GM19397 (cell line): ENCODE results near the gene KIF17.

Source experiments
- ATAC-seq: cut with Tn5 transposase; IDR thresholded peaks from one replicate; pipeline ENCODE4 v1.9.1; 2021; ENCODE audit warnings: mild to moderate bottlenecking, moderate library complexity; ENCODE audit not compliant: unreplicated experiment

The KIF17 gene

DNA sequence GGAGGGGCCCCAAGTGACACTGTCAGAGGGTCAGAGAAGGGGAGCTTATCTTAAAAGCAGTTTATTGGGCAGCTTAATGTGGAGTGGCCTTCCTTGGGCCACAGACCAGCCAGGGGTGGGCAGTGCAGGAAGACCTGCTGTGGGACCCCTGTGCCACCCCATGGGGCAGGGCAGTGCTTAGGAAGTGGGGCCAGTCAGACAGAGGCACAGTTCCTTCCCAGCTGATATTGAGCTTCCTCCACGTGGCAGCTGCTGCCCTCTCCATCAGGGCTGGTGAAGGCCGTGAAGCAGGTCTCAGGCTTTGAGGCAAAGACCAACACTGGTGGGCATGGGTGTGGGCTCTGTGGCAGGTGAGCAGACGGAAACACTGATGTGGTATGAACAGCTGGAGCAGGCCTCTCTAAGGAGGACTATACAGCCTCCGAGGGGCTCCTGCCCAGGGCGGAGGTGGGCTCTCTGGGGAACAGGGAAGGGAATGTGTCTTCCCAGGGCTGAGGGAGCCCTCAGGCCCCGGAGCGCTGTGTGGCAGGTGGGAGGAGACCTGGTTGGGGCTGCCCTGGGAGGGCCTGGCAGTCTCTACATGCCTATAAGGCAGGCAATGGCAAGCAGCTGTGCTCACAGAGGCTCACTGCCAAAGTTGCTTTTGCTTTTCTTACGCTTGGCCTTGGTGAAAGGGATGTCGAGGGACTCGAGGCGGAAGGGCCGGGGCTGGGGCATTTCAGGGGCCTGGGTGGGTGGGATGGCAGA, 53.7 kb downstream of the KIF17 start:
- ATAC-seq = no peak

DNA sequence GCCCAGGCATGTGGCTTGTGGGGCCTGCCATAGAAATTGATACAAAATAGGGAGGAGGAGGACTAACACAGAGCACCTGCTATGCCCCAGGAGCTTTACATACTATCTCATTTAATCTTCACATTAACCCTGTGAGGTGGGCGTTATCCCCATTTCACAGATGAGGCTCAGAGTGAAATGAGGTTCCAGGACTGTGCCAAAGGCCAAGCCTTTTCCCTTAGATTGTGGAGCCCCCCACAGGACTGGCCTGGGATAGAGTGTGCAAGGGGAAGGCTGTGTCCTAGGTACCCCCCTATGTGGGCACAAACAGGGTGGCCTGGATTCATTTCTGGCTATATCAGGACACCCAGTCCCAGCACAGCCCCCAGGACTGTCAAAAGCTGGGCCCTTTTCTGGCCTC, 54.4 kb downstream of the KIF17 start:
- ATAC-seq = no peak

DNA sequence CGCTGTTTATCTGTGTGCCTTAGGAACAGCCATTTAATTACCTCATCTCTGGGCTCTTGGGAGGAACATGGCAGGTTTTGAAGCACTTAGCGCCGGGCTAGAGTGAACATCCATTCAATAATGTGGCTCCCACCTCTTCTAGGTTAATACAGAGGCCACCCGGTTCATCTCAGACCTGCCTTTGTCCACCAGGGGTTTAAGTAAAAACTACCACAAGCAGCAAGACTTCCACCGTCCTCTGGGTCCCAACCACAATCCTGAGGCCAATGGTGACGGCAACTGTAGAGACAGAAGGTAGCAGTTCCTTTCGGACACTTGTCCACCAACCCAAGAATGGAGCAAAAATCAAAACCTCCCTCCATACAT, 55.7 kb downstream of the KIF17 start:
- ATAC-seq = no peak

DNA sequence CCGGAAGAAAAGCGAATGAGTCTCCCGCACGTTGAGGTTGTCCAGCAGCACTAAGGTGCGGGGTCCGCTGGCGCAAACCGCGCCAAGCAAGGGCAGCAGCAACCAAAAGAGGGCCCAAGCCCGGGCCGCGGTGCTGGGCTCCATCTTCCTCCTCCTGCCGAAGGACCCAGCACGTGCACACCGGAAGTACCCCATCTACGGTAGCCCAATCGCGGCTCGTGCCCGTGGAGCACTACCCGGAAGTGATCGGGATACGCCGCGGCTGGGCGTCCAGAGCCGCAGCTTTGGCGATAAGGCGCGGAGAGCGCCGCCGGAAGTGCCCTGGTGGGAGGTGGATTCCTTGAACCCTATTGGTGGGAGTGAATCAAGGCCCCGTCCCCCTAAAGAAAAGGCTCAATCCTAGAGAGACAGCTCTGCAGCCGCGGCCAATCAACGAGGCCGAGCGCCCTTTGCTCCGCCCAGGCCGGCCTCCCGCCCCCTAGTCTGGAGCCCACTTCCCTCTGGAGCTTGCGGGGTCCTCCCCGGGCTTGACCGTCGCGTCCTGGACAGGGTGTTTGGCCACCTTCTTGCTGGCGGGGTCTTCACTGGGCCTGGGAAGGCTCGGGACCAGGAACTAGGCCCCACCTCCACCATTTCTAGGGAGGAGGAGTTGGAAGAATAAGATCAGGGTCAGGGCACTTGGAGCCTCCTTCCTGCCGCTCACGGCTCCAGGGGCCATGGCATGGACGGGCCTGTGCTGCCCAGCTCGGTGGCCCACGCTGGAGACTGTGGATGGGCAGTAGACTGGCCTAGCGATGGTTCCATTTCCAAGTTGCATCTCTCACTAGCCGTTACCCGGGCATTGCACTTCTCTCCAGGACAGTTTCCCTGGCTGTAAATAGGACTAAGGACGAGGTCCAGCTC, 56.3 kb downstream of the KIF17 start, which contains the start of gene DDOST:
TSS of gene DDOST (minus strand) at position 163 of the 903 bp plus-strand sequence. CDS start at position 144, 19 bp downstream.
- ATAC-seq = peak; percentile 95

DNA sequence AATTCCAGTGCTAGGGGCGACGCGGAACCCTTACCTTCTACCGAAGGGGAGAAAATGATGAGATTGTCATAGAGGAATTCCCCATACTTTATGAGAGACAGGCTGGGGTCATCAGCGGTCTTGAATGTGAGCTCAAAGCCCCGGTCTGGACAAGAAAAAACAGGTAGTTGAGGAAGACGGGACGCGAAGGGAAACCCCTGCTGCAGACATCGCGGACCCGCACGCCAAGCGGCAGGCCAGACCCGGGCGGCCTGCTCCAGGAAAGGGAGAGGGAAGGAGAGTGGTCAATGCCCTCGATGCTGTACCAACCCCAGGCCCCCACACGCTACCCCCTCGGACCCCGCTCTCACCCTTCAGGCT, 57.0 kb downstream of the KIF17 start:
- no peak for ATAC-seq

DNA sequence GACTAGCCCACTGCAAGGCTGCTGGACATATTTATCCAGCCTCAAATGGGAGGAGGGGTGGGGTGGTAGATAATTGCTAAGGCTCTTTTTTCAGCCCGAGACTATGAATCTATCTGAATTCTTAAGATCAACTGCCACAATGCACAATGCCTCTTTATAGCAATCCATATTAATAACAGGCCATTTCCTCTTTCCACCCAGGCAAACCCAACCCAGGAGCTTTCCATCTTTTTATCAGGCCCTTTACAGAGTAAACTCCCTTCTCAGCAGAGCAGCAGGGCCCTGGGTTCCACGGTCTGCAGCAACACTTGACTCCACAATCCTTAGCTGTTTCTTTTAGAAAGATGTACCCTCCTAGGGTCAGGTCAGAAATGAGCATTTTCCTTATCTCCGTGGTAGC, 57.4 kb downstream of the KIF17 start:
- no peak for ATAC-seq

DNA sequence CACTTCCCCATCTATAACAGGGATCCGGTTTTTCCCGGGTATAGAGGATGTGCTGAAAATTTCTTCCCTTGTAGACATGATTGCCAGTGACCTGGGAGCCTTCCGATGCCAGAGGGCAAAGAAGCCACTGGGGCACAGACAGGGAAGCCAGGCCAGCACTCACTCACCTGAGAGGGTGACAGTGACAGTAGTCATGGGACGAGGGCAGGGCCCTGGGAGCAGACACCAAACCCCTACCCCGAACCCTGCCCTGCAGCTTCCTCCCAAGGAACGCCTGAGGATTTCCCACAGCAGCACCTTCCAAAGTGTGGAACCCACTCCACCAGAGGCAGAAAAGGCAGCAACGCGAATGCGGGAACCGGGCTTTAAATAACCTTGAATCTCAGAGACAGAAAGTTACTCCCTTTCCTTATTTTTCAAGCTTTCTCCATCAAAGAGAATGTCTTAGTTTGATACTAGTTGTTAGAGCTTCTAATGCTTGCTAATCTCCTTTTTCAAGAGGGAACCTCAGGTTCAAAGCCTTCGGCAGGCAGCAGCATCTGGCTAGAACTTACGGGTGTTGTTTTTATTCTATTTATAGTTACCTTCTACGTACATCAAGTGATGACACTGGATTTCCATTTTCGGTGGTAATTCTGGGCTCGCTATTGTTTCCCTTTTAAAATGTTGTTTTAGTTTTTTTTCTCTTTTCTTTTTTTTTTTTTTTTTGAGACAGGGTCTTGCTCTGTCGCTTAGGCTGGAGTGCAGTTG, 59.5 kb downstream of the KIF17 start:
- no peak for ATAC-seq

DNA sequence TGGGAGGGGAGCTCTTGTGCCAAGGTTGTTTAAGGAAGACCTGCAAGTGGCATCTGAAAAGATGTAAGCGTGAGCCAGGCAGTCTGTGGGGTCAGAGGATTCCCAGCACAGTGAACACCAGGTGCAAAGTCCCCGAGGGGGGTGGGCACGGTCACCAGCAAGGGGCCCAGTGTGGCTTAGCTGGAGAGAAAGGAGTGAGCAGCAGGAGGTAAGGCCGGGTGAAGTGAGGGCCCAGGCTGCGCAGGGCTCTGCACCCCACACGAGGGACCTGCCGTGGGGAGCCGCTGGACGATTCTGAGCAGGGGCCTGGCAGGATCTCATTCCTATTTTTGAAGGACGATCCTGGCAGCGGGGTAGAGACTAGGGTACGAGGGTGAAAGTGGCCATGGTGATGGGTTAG, 60.8 kb downstream of the KIF17 start:
- ATAC-seq = no peak

DNA sequence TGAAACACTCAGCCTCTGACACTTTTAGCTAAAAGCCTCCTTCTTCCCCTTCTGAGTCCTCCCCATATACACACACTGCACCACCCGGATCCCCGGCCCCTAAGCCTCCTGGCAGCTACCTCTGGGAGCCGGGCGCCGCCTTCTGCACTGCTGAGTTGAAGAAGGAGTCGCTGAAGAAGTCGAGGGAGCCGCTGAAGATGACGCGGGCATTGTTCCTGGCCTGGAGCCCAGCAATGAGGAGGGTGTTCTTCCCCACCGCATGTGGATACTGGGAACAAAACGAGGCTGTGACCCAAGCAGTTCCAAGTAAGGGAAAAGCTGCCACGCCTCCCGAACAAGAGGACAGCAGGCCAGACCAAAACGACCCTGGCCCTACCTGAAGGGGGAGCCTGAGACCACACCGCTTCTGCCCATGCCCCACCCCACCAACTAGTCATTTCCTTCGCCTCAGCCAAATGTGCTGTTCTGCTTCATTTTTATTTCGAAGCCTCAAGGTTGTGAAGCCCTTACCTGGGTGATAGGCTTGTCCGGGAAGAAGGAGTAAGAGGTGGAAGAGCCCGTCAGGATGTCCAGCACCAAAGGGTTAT, 63.6 kb downstream of the KIF17 start:
- ATAC-seq = no peak

DNA sequence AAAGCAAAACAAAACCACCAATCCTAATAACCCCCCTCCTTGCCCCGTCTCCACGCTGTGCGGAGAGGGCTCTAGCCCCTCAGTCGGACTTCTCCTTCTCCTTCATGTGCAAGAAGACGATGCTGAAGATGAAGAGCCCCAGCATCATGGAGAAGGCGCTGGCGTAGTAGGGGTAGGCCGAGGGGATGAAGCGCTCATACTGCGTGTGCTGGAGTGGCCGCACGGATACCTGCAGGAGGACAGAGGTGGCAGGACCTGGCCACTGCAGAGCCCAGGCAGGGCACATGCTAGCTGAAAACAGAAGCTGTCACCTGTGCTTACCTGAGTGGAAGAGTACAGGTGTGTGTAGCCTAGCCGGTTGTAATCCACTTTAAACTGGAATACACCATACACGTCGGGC, 65.5 kb downstream of the KIF17 start:
- ATAC-seq = no peak

DNA sequence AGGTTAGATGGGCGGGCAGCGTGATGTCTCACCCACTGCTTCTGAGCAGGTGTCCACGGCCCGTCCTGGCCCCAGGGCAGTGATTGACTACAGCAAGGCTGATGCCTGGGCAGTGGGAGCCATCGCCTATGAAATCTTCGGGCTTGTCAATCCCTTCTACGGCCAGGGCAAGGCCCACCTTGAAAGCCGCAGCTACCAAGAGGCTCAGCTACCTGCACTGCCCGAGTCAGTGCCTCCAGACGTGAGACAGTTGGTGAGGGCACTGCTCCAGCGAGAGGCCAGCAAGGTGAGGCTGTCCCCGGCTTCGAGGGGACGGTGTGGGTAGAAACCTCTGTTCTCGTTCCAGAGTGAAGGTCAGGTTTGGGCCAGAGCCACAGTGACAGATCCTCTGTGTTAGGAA, 68.9 kb downstream of the KIF17 start:
- no peak for ATAC-seq

DNA sequence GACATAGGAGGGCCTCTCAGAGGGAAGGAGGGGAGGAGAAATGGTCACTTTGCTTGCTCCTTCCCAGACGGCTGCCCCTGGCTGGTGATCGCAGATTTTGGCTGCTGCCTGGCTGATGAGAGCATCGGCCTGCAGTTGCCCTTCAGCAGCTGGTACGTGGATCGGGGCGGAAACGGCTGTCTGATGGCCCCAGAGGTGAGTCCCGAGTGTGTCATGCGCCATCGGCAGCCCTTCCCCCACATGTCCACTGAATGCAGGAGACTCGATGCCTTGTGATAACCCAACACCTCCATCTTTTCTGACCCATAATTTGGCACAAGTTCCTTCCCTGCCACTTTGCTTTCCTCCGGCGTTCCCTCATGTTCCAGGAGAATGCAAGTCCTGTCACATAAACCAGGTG, 69.4 kb downstream of the KIF17 start:
- no peak for ATAC-seq

DNA sequence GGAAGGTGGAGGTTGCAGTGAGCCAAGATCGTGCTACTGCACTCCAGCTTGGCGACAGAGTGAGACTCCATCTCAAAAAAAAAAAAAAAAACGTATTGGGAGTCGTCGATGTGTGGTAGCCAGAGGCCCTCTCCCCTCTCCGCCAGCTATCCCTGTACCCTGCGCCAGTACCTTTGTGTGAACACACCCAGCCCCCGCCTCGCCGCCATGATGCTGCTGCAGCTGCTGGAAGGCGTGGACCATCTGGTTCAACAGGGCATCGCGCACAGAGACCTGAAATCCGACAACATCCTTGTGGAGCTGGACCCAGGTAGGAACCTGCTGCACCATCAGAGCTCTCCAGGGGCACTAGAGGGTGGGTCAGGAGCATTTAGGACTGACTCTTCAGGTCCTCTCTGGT, 72.4 kb downstream of the KIF17 start:
- ATAC-seq = no peak

DNA sequence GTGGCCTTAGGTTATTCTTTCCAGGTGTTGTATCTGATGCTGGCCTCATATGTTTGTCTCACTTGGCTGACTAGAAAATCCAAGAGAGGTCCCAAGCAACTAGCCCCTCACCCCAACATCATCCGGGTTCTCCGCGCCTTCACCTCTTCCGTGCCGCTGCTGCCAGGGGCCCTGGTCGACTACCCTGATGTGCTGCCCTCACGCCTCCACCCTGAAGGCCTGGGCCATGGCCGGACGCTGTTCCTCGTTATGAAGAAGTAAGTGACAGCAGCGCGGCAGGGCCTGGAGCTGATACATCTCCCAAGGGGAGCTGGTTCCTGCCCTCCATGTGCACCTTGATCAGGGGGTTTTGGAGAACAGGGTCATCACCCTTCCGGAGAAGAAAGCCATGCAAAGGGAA, 73.4 kb downstream of the KIF17 start:
- no peak for ATAC-seq

DNA sequence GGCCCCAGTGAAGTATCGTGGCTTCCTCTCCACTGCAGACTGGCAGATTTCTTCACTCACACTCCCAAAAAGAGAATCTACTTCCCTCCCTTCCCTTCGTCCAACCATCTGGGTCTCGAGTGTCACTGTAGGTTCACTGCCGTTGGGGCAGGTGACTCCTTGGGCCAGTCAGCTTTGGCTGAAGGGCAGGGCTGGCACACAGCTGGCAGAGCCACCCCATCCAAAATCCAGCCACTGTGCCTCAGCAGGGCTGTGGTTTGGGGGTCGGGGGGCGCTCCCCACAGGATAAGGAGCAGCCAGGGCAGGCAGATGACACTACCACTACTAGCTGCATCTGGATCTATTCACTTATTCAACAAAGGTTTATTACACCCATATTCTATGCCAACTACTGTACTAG, 74.7 kb downstream of the KIF17 start:
- ATAC-seq = no peak

DNA sequence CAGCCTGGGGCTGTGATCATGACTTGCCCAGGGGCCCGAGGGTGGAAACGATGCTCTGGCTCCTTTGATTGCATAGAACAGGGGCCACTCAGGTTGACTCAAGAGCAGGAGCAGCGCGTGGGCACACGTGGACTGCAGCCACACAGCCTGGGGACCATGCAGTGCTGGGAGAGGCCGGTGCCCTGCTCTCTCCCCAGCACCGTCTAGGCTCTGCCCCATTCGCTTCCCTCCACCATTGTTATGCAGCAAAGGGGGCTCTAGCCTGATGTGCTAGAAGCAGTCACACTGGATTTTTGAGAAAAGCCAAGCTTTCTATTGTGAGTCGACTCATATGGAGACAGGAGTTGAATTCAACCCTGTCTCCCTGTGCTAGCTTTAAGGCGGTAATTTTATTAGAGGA, 75.8 kb downstream of the KIF17 start:
- ATAC-seq = no peak

DNA sequence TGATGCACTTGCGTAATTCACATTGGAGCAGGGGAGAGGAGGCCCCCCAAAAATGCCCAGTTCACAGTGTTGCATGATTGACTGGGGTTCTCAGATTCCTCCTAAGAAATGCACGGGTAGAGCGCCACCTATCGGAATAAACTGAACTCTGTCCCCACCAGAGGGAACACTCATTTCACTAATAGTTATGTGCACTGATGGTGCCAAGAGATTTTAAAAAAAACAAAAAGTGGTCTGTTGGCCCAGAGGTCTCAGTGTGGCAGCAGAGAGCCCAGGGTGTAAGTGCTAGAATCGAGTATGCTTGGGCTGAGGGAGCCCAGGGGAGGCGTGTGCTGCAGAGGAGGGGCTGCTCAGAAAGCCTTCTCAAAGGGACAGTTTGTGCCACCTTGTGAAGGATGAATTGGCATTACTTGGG, 77.6 kb downstream of the KIF17 start:
- ATAC-seq = no peak

DNA sequence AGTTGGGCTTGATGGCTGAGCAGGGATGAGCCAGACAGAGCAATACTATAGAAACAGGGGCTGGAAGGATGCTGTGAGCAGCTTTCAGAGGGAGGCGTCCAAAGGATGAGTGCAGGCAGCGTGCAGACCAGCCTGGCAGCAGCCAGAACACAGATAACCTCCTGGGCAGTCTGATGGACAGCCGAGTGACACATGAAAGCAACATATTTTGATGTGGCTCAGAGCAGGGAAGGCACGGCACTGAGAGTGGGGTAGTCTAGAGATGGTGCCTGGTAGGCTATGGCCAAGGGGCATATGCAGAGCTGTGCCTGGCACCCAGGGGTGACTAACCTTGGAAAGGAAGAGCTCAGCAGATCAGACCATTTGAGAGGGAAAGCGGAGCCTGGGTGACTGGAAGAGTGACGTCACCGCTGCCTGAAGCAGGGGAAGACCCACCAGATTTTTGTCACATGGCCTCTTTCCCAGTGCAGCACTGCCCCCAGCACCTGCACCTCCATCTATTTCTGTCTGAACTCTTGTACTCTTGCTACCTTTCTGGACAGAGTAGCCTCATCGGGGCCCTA, 80.9 kb downstream of the KIF17 start:
- ATAC-seq = no peak

DNA sequence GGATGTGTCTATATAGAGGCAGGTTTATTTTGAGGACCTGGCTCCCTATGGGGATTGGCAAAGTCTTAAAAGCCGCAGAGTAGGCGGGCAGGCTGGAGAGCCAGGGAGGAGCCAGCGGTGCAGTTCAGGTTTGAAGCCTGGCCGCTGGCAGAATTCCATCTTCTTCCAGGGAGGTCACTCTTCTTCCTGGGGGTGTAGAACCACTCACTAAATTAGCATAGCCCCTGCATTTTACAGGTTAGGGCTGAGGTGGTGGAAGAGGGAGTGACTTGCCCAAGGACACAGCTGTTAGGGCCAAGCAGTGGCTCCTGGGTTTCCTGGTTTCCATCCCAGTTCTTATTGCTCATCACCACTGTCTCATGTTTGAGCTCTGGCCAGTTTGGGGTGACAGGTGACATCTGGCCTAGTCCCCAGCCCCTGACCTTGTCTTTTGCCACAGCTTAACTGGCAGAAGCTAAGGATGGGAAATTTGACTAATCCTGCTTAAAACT, 83.2 kb downstream of the KIF17 start:
- no peak for ATAC-seq

DNA sequence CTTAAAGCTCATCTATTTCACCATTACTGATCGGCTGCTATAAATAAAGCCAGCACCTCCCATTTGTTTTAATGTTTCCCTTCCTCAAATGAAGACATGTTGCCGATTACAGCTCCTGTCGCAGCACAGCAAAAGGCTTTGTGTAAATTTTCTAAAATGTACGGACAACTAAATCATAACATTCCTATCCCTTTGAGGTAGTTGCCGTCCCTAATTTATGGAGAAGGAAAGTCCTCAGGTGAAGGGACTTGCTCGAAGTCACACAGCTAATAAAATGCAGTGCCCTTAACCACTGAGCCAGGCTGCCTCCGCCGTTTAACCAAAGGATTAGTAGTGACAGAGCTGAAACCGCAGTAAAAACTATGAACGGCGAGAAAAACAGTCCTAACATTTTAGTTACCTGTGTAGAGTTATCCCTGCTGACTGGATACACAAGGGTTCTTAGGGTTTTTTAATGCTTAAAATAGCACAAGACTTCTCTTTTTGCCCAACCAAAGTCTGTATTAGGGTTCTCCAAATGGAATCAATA, 83.7 kb downstream of the KIF17 start:
- ATAC-seq = no peak
